Measurements from ENCODE around the gene CENPO. TPM values are rescaled to one million over a fixed set of nuclear protein-coding genes. Genes with fewer than 3 reads are reported as not detected.

The CENPO gene
- total and polyA plus RNA-seq, 2 donors (not counting 1 experiment from before 2014, with no cell fraction given) = 9.1 to 12.7 TPM

GRCh38 chr2:24859968-24860600 is 66.9 kb downstream of the CENPO start:
- no peak for DNase-seq (ENCODE audit: low read depth in 2 of 2)
- H3K27ac ChIP-seq (ENCODE audit: insufficient read depth, low read length) = no peak overlapping the region
- no peaks in the 10 kb centered on the region for H3K9me3 ChIP-seq (ENCODE audit: control insufficient read depth, insufficient read depth, low read depth, low read length)
- H3K4me2 ChIP-seq (ENCODE audit: extremely low read depth, insufficient read depth, low read length) = no peak overlapping the region
- H4K20me1 ChIP-seq (ENCODE audit: control insufficient read depth, extremely low read depth, insufficient read depth, low read length) = no peaks in the 10 kb centered on the region
- H3K27me3 ChIP-seq (ENCODE audit: control insufficient read depth, insufficient read depth, low read length) = no peaks in the 10 kb centered on the region
- no peak overlapping the region for H3K9ac ChIP-seq (ENCODE audit: insufficient read depth, low read length)
- no peaks in the 10 kb centered on the region for H3K79me2 ChIP-seq (ENCODE audit: control insufficient read depth, insufficient read depth, low read length)
- H3K36me3 ChIP-seq (ENCODE audit: control insufficient read depth, insufficient read depth, low read length) = no peaks in the 10 kb centered on the region
- no peak overlapping the region for H2AFZ ChIP-seq (ENCODE audit: low read length)
- TF ChIP-seq EZH2 (IDR thresholded peaks at IDR 0.05; ENCODE audit: low read length, missing control alignments) (no peak), CTCF (conservative IDR thresholded peaks at IDR 0.05 in 1 of 2, IDR thresholded peaks at IDR 0.05 in 1 of 2; ENCODE audit: low read depth in 1 of 2, low read length in 2 of 2) (no peak)
- peaks cover 14% of the 10 kb centered on the region for H3K4me1 ChIP-seq (ENCODE audit: control insufficient read depth, extremely low read depth, insufficient read depth, low read length)
- no peak overlapping the region for H3K4me3 ChIP-seq (replicated peaks in 1 of 4; ENCODE audit: control extremely low read depth in 1 of 4, insufficient read depth in 1 of 4, low read depth in 3 of 4, low read length in 4 of 4)

DNA sequence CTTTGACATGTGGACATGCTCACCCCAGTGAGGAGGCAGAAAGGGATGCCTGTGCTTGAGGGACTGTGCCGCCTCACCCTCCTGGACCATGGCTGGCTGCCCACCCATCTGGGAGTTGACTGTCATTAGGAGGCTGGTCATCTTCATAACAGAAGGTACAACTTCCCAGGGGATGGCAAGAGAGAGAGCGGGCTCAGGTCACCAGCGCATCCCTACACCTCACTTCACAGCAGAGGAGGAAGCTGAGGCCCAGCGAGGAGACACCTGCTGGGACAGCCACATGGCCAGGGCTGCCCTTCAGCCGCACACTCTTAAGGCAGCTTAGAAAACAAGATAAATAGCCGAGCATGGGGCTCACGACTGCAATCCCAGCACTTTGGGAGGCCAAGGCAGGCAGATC is 67.4 kb downstream of the CENPO start:
- TF ChIP-seq EZH2 (IDR thresholded peaks at IDR 0.05; ENCODE audit: low read length, missing control alignments) (no peak), CTCF (conservative IDR thresholded peaks at IDR 0.05 in 1 of 2, IDR thresholded peaks at IDR 0.05 in 1 of 2; ENCODE audit: low read depth in 1 of 2, low read length in 2 of 2) (no peak)
- no peak for DNase-seq (ENCODE audit: low read depth in 2 of 2)

GRCh38 chr2:24861500-24861899 is 68.3 kb downstream of the CENPO start:
- no peak overlapping the region for H2AFZ ChIP-seq (ENCODE audit: low read length)
- no peak overlapping the region for H3K9ac ChIP-seq (ENCODE audit: insufficient read depth, low read length)
- TF ChIP-seq CTCF (conservative IDR thresholded peaks at IDR 0.05 in 1 of 2, IDR thresholded peaks at IDR 0.05 in 1 of 2; ENCODE audit: low read depth in 1 of 2, low read length in 2 of 2) (no peak), EZH2 (IDR thresholded peaks at IDR 0.05; ENCODE audit: low read length, missing control alignments) (no peak)
- no peak overlapping the region for H3K4me2 ChIP-seq (ENCODE audit: extremely low read depth, insufficient read depth, low read length)
- no peaks in the 10 kb centered on the region for H3K27me3 ChIP-seq (ENCODE audit: control insufficient read depth, insufficient read depth, low read length)
- no peaks in the 10 kb centered on the region for H3K79me2 ChIP-seq (ENCODE audit: control insufficient read depth, insufficient read depth, low read length)
- no peaks in the 10 kb centered on the region for H3K9me3 ChIP-seq (ENCODE audit: control insufficient read depth, insufficient read depth, low read depth, low read length)
- H3K27ac ChIP-seq (ENCODE audit: insufficient read depth, low read length) = no peak overlapping the region
- peaks cover 4% of the 10 kb centered on the region for H3K4me1 ChIP-seq (ENCODE audit: control insufficient read depth, extremely low read depth, insufficient read depth, low read length)
- DNase-seq (ENCODE audit: low read depth in 2 of 2) = no peak
- H3K4me3 ChIP-seq (replicated peaks in 1 of 4; ENCODE audit: control extremely low read depth in 1 of 4, insufficient read depth in 1 of 4, low read depth in 3 of 4, low read length in 4 of 4) = no peak overlapping the region
- no peaks in the 10 kb centered on the region for H4K20me1 ChIP-seq (ENCODE audit: control insufficient read depth, extremely low read depth, insufficient read depth, low read length)
- H3K36me3 ChIP-seq (ENCODE audit: control insufficient read depth, insufficient read depth, low read length) = no peaks in the 10 kb centered on the region

More for the DNA sequence above, 67.4 kb downstream of the CENPO start:
- Histone ChIP-seq H3K4me1 (ENCODE audit: control insufficient read depth, extremely low read depth, insufficient read depth, low read length) (peaks cover 10% of the 10 kb centered on the region), H3K27me3 (ENCODE audit: control insufficient read depth, insufficient read depth, low read length) (no peaks in the 10 kb centered on the region), H4K20me1 (ENCODE audit: control insufficient read depth, extremely low read depth, insufficient read depth, low read length) (no peaks in the 10 kb centered on the region), H3K9me3 (ENCODE audit: control insufficient read depth, insufficient read depth, low read depth, low read length) (no peaks in the 10 kb centered on the region), H3K79me2 (ENCODE audit: control insufficient read depth, insufficient read depth, low read length) (no peaks in the 10 kb centered on the region), H3K36me3 (ENCODE audit: control insufficient read depth, insufficient read depth, low read length) (no peaks in the 10 kb centered on the region), H3K4me2 (ENCODE audit: extremely low read depth, insufficient read depth, low read length) (no peak overlapping the region), H3K4me3 (replicated peaks in 1 of 4; ENCODE audit: control extremely low read depth in 1 of 4, insufficient read depth in 1 of 4, low read depth in 3 of 4, low read length in 4 of 4) (no peak overlapping the region), H3K27ac (ENCODE audit: insufficient read depth, low read length) (no peak overlapping the region), H2AFZ (ENCODE audit: low read length) (no peak overlapping the region), H3K9ac (ENCODE audit: insufficient read depth, low read length) (no peak overlapping the region)

Data from fibroblast of lung (primary cell).